ENCODE results near the gene ALDH1A1. TPM values are rescaled to one million over a fixed set of nuclear protein-coding genes. Genes with fewer than 3 reads are reported as not detected.

The ALDH1A1 gene
- total and polyA plus RNA-seq, 2 donors (not counting 3 experiments of a cell fraction or from before 2014, with no cell fraction given), result 91.1 to 287 TPM

DNA sequence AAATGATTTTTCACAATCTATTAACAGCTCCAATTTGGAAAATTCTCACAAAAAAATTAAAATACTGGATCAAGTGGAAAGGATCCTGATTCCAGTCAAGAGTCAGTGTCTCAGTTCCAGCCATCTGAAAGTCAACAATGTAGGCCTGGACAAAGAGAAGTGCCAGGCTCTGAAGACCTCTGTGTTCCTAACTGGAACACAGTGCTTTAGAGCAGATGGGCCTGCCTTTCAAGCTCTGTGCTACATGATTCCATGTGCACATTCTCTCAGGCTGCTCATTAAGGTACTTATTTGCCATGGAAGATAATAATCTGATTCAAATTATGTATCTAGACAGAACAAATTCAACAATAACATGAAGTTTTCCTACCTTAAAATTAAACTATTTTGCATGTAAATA, 30.2 kb upstream of the ALDH1A1 start:
- no peak overlapping the region for H3K4me3 ChIP-seq (replicated peaks in 1 of 3; ENCODE audit: insufficient read depth in 1 of 3, low read depth in 1 of 3, low read length in 3 of 3)
- H3K4me2 ChIP-seq (ENCODE audit: insufficient read depth, low read length), result no peak overlapping the region
- dilution Hi-C loops (cut with MboI; ENCODE audit: extremely low pct_ligation_motif_present, low sequenced_read_pairs) (no loop called here), intact Hi-C loops (cut with micrococcal nuclease) (no loop called here)
- no peaks in the 10 kb centered on the region for H4K20me1 ChIP-seq (replicated peaks; ENCODE audit: control insufficient read depth, extremely low read depth, insufficient read depth, low read length)
- BruUV-seq (replicated peaks), result no TSS peak
- H3K9ac ChIP-seq (replicated peaks; ENCODE audit: extremely low read depth, insufficient read depth, low read length), result no peak overlapping the region
- H3K36me3 ChIP-seq (ENCODE audit: control insufficient read depth in 2 of 2, extremely low read depth in 1 of 2, insufficient read depth in 2 of 2, low read length in 2 of 2), result no peaks in the 10 kb centered on the region
- ChIA-PET POLR2A (no interaction called here), CTCF (interaction anchor here (1.3 kb wide), 1 partner anchor 40 kb away, joined by 5 read pairs; no protein-coding TSS in a partner anchor)
- peaks cover 6% of the 10 kb centered on the region for H3K4me1 ChIP-seq (ENCODE audit: control insufficient read depth, extremely low read depth, insufficient read depth, low read length)
- H3K27me3 ChIP-seq (ENCODE audit: control insufficient read depth in 2 of 2, insufficient read depth in 2 of 2, low read length in 2 of 2), result no peaks in the 10 kb centered on the region
- no peaks in the 10 kb centered on the region for H3K79me2 ChIP-seq (ENCODE audit: control insufficient read depth, insufficient read depth, low read length)
- H3K9me3 ChIP-seq (replicated peaks; ENCODE audit: control insufficient read depth, insufficient read depth, low read length), result no peaks in the 10 kb centered on the region
- no peak overlapping the region for H2AFZ ChIP-seq (ENCODE audit: low read depth, low read length)
- FAIRE-seq, result no peak
- no peak for DNase-seq (ENCODE audit: low read depth, low spot score)
- TF ChIP-seq MYC (IDR thresholded peaks at IDR 0.05; ENCODE audit: low read depth, low read length) (no peak), MAX (IDR thresholded peaks at IDR 0.05; ENCODE audit: insufficient read depth, insufficient read length) (no peak), FOS (IDR thresholded peaks at IDR 0.05; ENCODE audit: borderline replicate concordance, insufficient read depth, low read length) (no peak), POLR2A (IDR thresholded peaks at IDR 0.05; ENCODE audit: low read depth, low read length) (no peak), POLR2AphosphoS5 (IDR thresholded peaks at IDR 0.05; ENCODE audit: insufficient read depth, low read depth, low read length) (no peak), GATA2 (IDR thresholded peaks at IDR 0.05; ENCODE audit: insufficient read depth, insufficient read length, low read depth, low read length) (no peak), EZH2 (IDR thresholded peaks at IDR 0.05; ENCODE audit: borderline replicate concordance, low read depth, low read length, severe bottlenecking) (no peak), JUN (IDR thresholded peaks at IDR 0.05; ENCODE audit: borderline replicate concordance, insufficient read depth, insufficient read length, low read depth) (no peak), CTCF (IDR thresholded peaks at IDR 0.05; ENCODE audit: extremely low read depth in 1 of 2, insufficient read depth in 1 of 2, low read depth in 1 of 2, low read length in 2 of 2) (no peak)
- no peak overlapping the region for H3K27ac ChIP-seq (ENCODE audit: insufficient read depth, low read depth, low read length)
- no peaks in the 10 kb centered on the region for H3K9me1 ChIP-seq (replicated peaks; ENCODE audit: control insufficient read depth, extremely low read depth, insufficient read depth, low read length)
